Liver (tissue), 3 donors: ENCODE results near the gene JAK1.
"Not testable (repeated sequence)": the region's sequence is repeated elsewhere in the genome, so short reads cannot be mapped to it uniquely, and the experiment has no call there.

ENCODE experiments used
- ATF3 ChIP-seq: IDR thresholded peaks from 2 replicates; pipeline ENCODE4 v1.6.1; 2016; ENCODE audit warnings: antibody characterized with exemption
- CTCF ChIP-seq: fragments of 150-350 bp; IDR thresholded peaks from 2 replicates; pipeline ENCODE4 v1.5.1; 2017; ENCODE audit warnings: improper control_type of control experiment, low read depth, low read length; ENCODE audit not compliant: missing input control
- GABPA ChIP-seq, 2 donors: IDR thresholded peaks in 1 of 2; conservative IDR thresholded peaks in 1 of 2; 2 replicates each; pipeline ENCODE4 v1.6.1; 2016; ENCODE audit warnings: antibody characterized with exemption in 2 of 2, mild to moderate bottlenecking in 1 of 2, moderate library complexity in 1 of 2
- MAX ChIP-seq: IDR thresholded peaks from 2 replicates; pipeline ENCODE4 v1.6.1; 2016; ENCODE audit warnings: antibody characterized with exemption
- SP1 ChIP-seq: IDR thresholded peaks from 2 replicates; pipeline ENCODE4 v1.6.1; 2018; ENCODE audit warnings: antibody characterized with exemption, mild to moderate bottlenecking
- TAF1 ChIP-seq: conservative IDR thresholded peaks from 2 replicates; pipeline ENCODE4 v1.6.1; 2016; ENCODE audit warnings: antibody characterized with exemption, mild to moderate bottlenecking
- YY1 ChIP-seq: IDR thresholded peaks from 2 replicates; pipeline ENCODE4 v1.6.1; 2016; ENCODE audit warnings: antibody characterized with exemption, mild to moderate bottlenecking
- ZBTB33 ChIP-seq: IDR thresholded peaks from 2 replicates; pipeline ENCODE4 v1.6.1; 2016; ENCODE audit warnings: antibody characterized with exemption
- donor health status: healthy.
- donor health status: healthy.

GRCh38 chr1:64919120-64919519 lies 47.2 kb downstream of the JAK1 start:
- TF ChIP-seq GABPA (IDR thresholded peaks at IDR 0.05 in 1 of 2, conservative IDR thresholded peaks at IDR 0.05 in 1 of 2); SP1; CTCF; ZBTB33; MAX; YY1; ATF3; TAF1: not testable (repeated sequence)
